ENCODE measurements around the gene NDRG3.
A peak's percentile ranks its signal among the peaks of the same experiment; 100 is the strongest.
"Not testable (repeated sequence)": the region's sequence is repeated elsewhere in the genome, so short reads cannot be mapped to it uniquely, and the experiment has no call there.

Gene NDRG3

GRCh38 chr20:36686504-36686903 lies 59.4 kb downstream of the NDRG3 start:
- DNase-seq, result no peak

GRCh38 chr20:36684747-36685146 lies 61.1 kb downstream of the NDRG3 start:
- DNase-seq, result no peak

- DNase-seq, result no peak
Observed at GRCh38 chr20:36682311-36682710, 63.6 kb downstream of the NDRG3 start.

GRCh38 chr20:36677422-36677771 lies 68.5 kb downstream of the NDRG3 start:
- no peak for DNase-seq

GRCh38 chr20:36676701-36677421 lies 69.0 kb downstream of the NDRG3 start:
- no peak for DNase-seq

GRCh38 chr20:36675545-36675944 lies 70.3 kb downstream of the NDRG3 start:
- not testable (repeated sequence) for DNase-seq

- DNase-seq, result no peak
Observed at GRCh38 chr20:36672991-36673390, 72.9 kb downstream of the NDRG3 start.

- DNase-seq, result no peak
Observed at GRCh38 chr20:36670665-36671357, 75.1 kb downstream of the NDRG3 start.

- no peak for DNase-seq
Observed at GRCh38 chr20:36666181-36666740, 79.6 kb downstream of the NDRG3 start.

- no peak for DNase-seq
Observed at GRCh38 chr20:36663031-36663430, 82.9 kb downstream of the NDRG3 start.

- DNase-seq, result no peak
Observed at GRCh38 chr20:36658300-36658699, 87.6 kb downstream of the NDRG3 start.

- DNase-seq, result no peak
Observed at GRCh38 chr20:36656733-36657132, 89.2 kb downstream of the NDRG3 start.

- DNase-seq, result no peak
Observed at GRCh38 chr20:36655004-36655403, 90.9 kb downstream of the NDRG3 start.

GRCh38 chr20:36654506-36654905 lies 91.4 kb downstream of the NDRG3 start:
- no peak for DNase-seq

GRCh38 chr20:36653456-36653855 lies 92.4 kb downstream of the NDRG3 start:
- DNase-seq, result no peak

- no peak for DNase-seq
Observed at GRCh38 chr20:36647196-36648121, 98.4 kb downstream of the NDRG3 start.

- DNase-seq, result no peak
Observed at GRCh38 chr20:36646678-36647077, 99.2 kb downstream of the NDRG3 start.

- DNase-seq, result peak; percentile 60
Observed at GRCh38 chr20:36645998-36646397, 99.9 kb downstream of the NDRG3 start, which contains the start of gene SLA2. Gene SLA2, minus strand, starts transcription at chr20:36646196. Its CDS starts 4,861 bp downstream, at chr20:36641335.

- DNase-seq, result no peak
Observed at GRCh38 chr20:36645353-36645752, 100.5 kb downstream of the NDRG3 start.

- DNase-seq, result no peak
Observed at GRCh38 chr20:36644706-36645095, 101.2 kb downstream of the NDRG3 start.

- no peak for DNase-seq
Observed at GRCh38 chr20:36644032-36644705, 101.7 kb downstream of the NDRG3 start.

GRCh38 chr20:36642136-36642535 lies 103.8 kb downstream of the NDRG3 start:
- DNase-seq, result no peak

- DNase-seq, result no peak
Observed at GRCh38 chr20:36641506-36641843, 104.4 kb downstream of the NDRG3 start.
